Lower leg skin (tissue), 4 donors: ENCODE data around the gene TTC38. TPM values are rescaled to one million over a fixed set of nuclear protein-coding genes. Genes with fewer than 3 reads are reported as not detected.

ENCODE experiments used
- DNase-seq, 2 donors: peaks; one replicate each; pipeline ENCODE4 v3.0.0-alpha.2; 2019; ENCODE audit warnings: low spot score in 2 of 2
- H3K4me3 ChIP-seq: fragments of 200-600 bp; sonication (generic); 2 replicates; pipeline ENCODE4 v1.5.1; 2017; ENCODE audit warnings: mild to moderate bottlenecking, low read depth; ENCODE audit not compliant: poor library complexity, severe bottlenecking
- CTCF ChIP-seq, 3 donors: fragments of 450-650 bp; IDR thresholded peaks; one replicate each; pipeline ENCODE4 v1.5.1; 2016; ENCODE audit warnings: antibody characterized with exemption in 3 of 3, mild to moderate bottlenecking in 3 of 3, moderate library complexity in 2 of 3
- POLR2A ChIP-seq, 2 donors: fragments of 450-650 bp; IDR thresholded peaks; one replicate each; pipeline ENCODE4 v1.6.1; 2016 to 2017; ENCODE audit warnings: antibody characterized with exemption in 2 of 2, mild to moderate bottlenecking in 1 of 2, moderate library complexity in 1 of 2
- WGBS, 2 donors: methylation state at CpG; one replicate each; pipeline ENCODE4 v1.1.5; 2018; 5-methylcytosine and 5-hydroxymethylcytosine counted together
- intact Hi-C: fragments of 100-400 bp; cut with DNase I; formaldehyde crosslinking; loops from one replicate; pipeline ENCODE4 v1.15.0; 2023; ENCODE audit warnings: low total_unique reads
- total RNA-seq, 4 donors: library from RNA; depleted of rRNA; stranded (reverse); fragments of >200 nt; gene quantifications; one replicate each; pipeline ENCODE4 v1.1.0, GENCODE V29; 2016

TTC38 gene
- total RNA-seq, 4 donors from 2014 or later, result 19.1 to 44.7 (median 22.0) TPM

GRCh38 chr22:46327691-46328465 is 60.1 kb downstream of the TTC38 start:
- no peak for DNase-seq
- 95% methylated on average over 13 of the region's 13 CpGs for WGBS, 2 donors
- no peak for TF ChIP-seq POLR2A (IDR thresholded peaks at IDR 0.05)
- TF ChIP-seq CTCF (IDR thresholded peaks at IDR 0.05), result no peak
- intact Hi-C loops, result no loop called here
- no peak overlapping the region for H3K4me3 ChIP-seq

- TF ChIP-seq POLR2A (IDR thresholded peaks at IDR 0.05), result no peak
- no peak for TF ChIP-seq CTCF (IDR thresholded peaks at IDR 0.05)
- no peak for DNase-seq
- 91 to 94% methylated on average over 10 to 11 of the region's 11 CpGs for WGBS, 2 donors
- no peak overlapping the region for H3K4me3 ChIP-seq
- intact Hi-C loops, result no loop called here
These were observed 61.0 kb downstream of the TTC38 start for GRCh38 chr22:46328797-46329196.

GRCh38 chr22:46329616-46330015 is 61.8 kb downstream of the TTC38 start:
- intact Hi-C loops, result no loop called here
- no peak overlapping the region for H3K4me3 ChIP-seq
- DNase-seq, result no peak
- WGBS, 2 donors, result 90 to 91% methylated on average over 8 of the region's 8 CpGs
- TF ChIP-seq POLR2A (IDR thresholded peaks at IDR 0.05), result no peak
- TF ChIP-seq CTCF (IDR thresholded peaks at IDR 0.05), result no peak

- H3K4me3 ChIP-seq, result no peak overlapping the region
- TF ChIP-seq CTCF (IDR thresholded peaks at IDR 0.05) (no peak), POLR2A (IDR thresholded peaks at IDR 0.05) (no peak)
- 97% methylated on average over 4 of the region's 4 CpGs for WGBS, 2 donors
- DNase-seq, result no peak
- intact Hi-C loops, result no loop called here
These were observed 62.6 kb downstream of the TTC38 start for GRCh38 chr22:46330426-46330825.

GRCh38 chr22:46331496-46331895 is 63.7 kb downstream of the TTC38 start:
- no peak overlapping the region for H3K4me3 ChIP-seq
- intact Hi-C loops, result no loop called here
- 94 to 96% methylated on average over 22 to 23 of the region's 23 CpGs for WGBS, 2 donors
- DNase-seq, result no peak
- TF ChIP-seq POLR2A (IDR thresholded peaks at IDR 0.05), result no peak
- TF ChIP-seq CTCF (IDR thresholded peaks at IDR 0.05), result no peak
